Measurements from ENCODE around the gene RABAC1. TPM values are rescaled to one million over a fixed set of nuclear protein-coding genes. Genes with fewer than 3 reads are reported as not detected.

Gene RABAC1
- total and polyA plus RNA-seq, 2 of the 4 experiments (the other 2 are of a cell fraction), result 117 to 276 TPM

DNA sequence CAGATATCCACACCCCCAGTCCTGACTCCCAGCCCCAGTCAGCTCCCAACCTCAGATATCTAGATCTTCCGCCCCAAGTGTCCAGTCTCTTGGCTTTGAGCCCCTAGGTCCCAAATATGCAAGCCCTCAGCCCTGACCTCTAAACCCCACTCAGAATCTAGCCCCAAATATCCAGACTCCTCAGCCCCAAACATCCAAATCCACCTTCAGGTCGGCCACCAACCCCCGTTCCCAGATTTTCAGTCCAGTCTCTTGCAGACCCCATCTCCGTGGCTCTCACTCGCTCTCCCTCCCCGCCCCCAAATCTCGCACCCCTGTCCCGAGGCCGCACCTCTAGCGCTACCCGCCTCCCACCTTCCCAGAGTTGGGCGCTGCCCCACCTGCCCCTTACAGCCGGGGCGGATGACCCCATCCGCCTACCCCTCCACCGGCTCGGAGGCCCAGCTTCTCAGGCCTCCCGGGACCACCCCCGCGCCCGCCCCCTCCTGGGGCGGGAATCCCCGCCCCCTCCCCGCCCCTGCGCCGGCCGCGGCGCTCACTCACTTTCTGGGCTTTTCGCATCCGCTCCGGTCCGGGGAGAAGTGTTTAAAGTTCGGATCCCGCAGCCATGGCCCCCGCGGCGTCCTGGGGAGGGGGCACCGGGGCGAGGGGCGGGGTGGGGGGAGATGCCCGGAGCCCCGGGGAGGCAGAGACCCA, 31.5 kb downstream of the RABAC1 start:
- Histone ChIP-seq H2AK5ac (ENCODE audit: low read depth, low read length) (no peak overlapping the region), H3K4me3 (ENCODE audit: insufficient read depth, low read depth, low read length) (peak overlapping the region; percentile 43), H2BK120ac (ENCODE audit: low read depth, low read length) (no peak overlapping the region), H3K4ac (ENCODE audit: low read depth, low read length) (no peak overlapping the region), H3K9me1 (ENCODE audit: insufficient read depth, low read length) (no peaks in the 10 kb centered on the region; the same call in 1 of the 2 replicates), H4K5ac (ENCODE audit: low read depth, low read length) (no peak overlapping the region), H3K9me3 (ENCODE audit: control insufficient read depth, insufficient read depth, low read length) (peaks cover 3% of the 10 kb centered on the region; the same call in 1 of the 2 replicates), H3K23ac (ENCODE audit: low read depth, low read length) (no peak overlapping the region), H2BK15ac (ENCODE audit: low read depth, low read length) (no peak overlapping the region), H4K20me1 (ENCODE audit: insufficient read depth, low read length) (peaks cover 25% of the 10 kb centered on the region), H3K36me3 (ENCODE audit: control insufficient read depth, insufficient read depth, low read length) (no peaks in the 10 kb centered on the region), H3K79me1 (ENCODE audit: low read depth in 1 of 2, low read length in 2 of 2) (no peaks in the 10 kb centered on the region), H2BK5ac (ENCODE audit: low read depth, low read length, poor library complexity, severe bottlenecking) (no peak overlapping the region), H2BK20ac (ENCODE audit: low read depth, low read length) (no peak overlapping the region), H2AK9ac (replicated peaks; ENCODE audit: low read depth, low read length, poor library complexity) (no peak overlapping the region), H3K27ac (ENCODE audit: insufficient read depth, low read length) (no peak overlapping the region), H4K91ac (ENCODE audit: insufficient read depth, low read depth, low read length) (no peak overlapping the region), H3K9ac (ENCODE audit: low read depth, low read length) (no peak overlapping the region), H3K56ac (ENCODE audit: extremely low read depth, insufficient read depth, low read length) (no peak overlapping the region), H3K4me2 (ENCODE audit: low read depth, low read length) (peak overlapping the region; percentile 95), H4K8ac (ENCODE audit: low read depth in 2 of 2, low read length in 2 of 2) (no peak overlapping the region), H3K27me3 (ENCODE audit: control insufficient read depth, insufficient read depth, low read length) (peaks cover 87% of the 10 kb centered on the region), H3K18ac (ENCODE audit: low read depth, low read length) (no peak overlapping the region), H3K4me1 (ENCODE audit: control insufficient read depth, insufficient read depth, low read length) (peaks cover 5% of the 10 kb centered on the region), H2AFZ (replicated peaks; ENCODE audit: low read length, poor library complexity) (peak overlapping the region; percentile 89), H3K14ac (replicated peaks; ENCODE audit: low read depth, low read length) (no peak overlapping the region)
- POLR2A ChIA-PET (ENCODE audit: unreplicated experiment), result no interaction called here
- WGBS, 2 experiments (ENCODE audit: extremely low coverage in 2 of 2, insufficient read length in 1 of 2), result 22% methylated on average over 7 of the region's 43 CpGs; no CpG with 5 or more reads in 1 of the 2 experiments
- TF ChIP-seq POLR2A (IDR thresholded peaks at IDR 0.05; ENCODE audit: low read depth, low read length) (no peak), FOS (IDR thresholded peaks at IDR 0.05; ENCODE audit: low read depth, low read length) (no peak), NFE2L2 (IDR thresholded peaks at IDR 0.05; ENCODE audit: low read depth, low read length) (no peak), BHLHE40 (IDR thresholded peaks at IDR 0.05; ENCODE audit: low read depth, low read length) (no peak), RCOR1 (IDR thresholded peaks at IDR 0.05; ENCODE audit: insufficient replicate concordance, low read length) (no peak), SMC3 (IDR thresholded peaks at IDR 0.05; ENCODE audit: low read depth, low read length) (no peak), CHD1 (IDR thresholded peaks at IDR 0.05; ENCODE audit: low read depth, low read length) (no peak), MAFK (IDR thresholded peaks at IDR 0.05; ENCODE audit: low read depth, low read length) (no peak), RAD21 (IDR thresholded peaks at IDR 0.05; ENCODE audit: low read length) (no peak)
- TF ChIP-seq, protein P1, sequence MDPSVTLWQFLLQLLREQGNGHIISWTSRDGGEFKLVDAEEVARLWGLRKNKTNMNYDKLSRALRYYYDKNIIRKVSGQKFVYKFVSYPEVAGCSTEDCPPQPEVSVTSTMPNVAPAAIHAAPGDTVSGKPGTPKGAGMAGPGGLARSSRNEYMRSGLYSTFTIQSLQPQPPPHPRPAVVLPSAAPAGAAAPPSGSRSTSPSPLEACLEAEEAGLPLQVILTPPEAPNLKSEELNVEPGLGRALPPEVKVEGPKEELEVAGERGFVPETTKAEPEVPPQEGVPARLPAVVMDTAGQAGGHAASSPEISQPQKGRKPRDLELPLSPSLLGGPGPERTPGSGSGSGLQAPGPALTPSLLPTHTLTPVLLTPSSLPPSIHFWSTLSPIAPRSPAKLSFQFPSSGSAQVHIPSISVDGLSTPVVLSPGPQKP (IDR thresholded peaks at IDR 0.05; ENCODE audit: borderline replicate concordance, low read depth, low read length), result no peak
- ATAC-seq (ENCODE audit: low read depth) (peak; percentile 41), DNase-seq (no peak)
- CTCF ChIA-PET, result no interaction called here
- dilution Hi-C loops (cut with HindIII; ENCODE audit: low sequenced_read_pairs, unreplicated experiment) (no loop called here), in situ Hi-C loops (cut with MboI; ENCODE audit: low sequenced_read_pairs) (no loop called here), intact Hi-C loops (cut with micrococcal nuclease) (no loop called here)
- no TSS peak for BruUV-seq (replicated peaks)

Data from IMR-90 (cell line).